HUES6 (cell line): ENCODE measurements around the gene HDAC8.

Experiments used
- H3K27ac ChIP-seq: 2 replicates; pipeline ENCODE4 v1.7.0; 2013; ENCODE audit warnings: low read depth, mild to moderate bottlenecking, low read length, inconsistent platforms
- H3K27me3 ChIP-seq: 2 replicates; pipeline ENCODE4 v1.6.1; 2013; ENCODE audit warnings: low read length; ENCODE audit not compliant: control insufficient read depth, insufficient read depth
- H3K36me3 ChIP-seq: 2 replicates; pipeline ENCODE4 v1.6.1; 2013; ENCODE audit warnings: low read length; ENCODE audit not compliant: control insufficient read depth, insufficient read depth
- H3K4me1 ChIP-seq: 2 replicates; pipeline ENCODE4 v1.6.1; 2013; ENCODE audit warnings: low read length; ENCODE audit not compliant: control insufficient read depth, insufficient read depth
- H3K4me3 ChIP-seq: 2 replicates; pipeline ENCODE4 v1.5.1; 2013; ENCODE audit warnings: low read depth, low read length
- H3K9ac ChIP-seq: one replicate; pipeline ENCODE4 v1.6.1; 2013; ENCODE audit warnings: mild to moderate bottlenecking, low read length
- H3K9me3 ChIP-seq: 2 replicates; pipeline ENCODE4 v1.6.1; 2013; ENCODE audit warnings: low read depth, low read length; ENCODE audit not compliant: control insufficient read depth, insufficient read depth

The HDAC8 gene

GRCh38 chrX:72477781-72478181, 94.9 kb downstream of the HDAC8 start:
- no peaks in the 10 kb centered on the region for H3K27me3 ChIP-seq
- H3K4me1 ChIP-seq, result peaks cover 22% of the 10 kb centered on the region
- no peak overlapping the region for H3K9ac ChIP-seq
- no peak overlapping the region for H3K4me3 ChIP-seq
- no peaks in the 10 kb centered on the region for H3K36me3 ChIP-seq
- no peak overlapping the region for H3K27ac ChIP-seq
- peaks cover 1% of the 10 kb centered on the region for H3K9me3 ChIP-seq

GRCh38 chrX:72477376-72477775, 95.3 kb downstream of the HDAC8 start:
- H3K27ac ChIP-seq, result no peak overlapping the region
- H3K4me3 ChIP-seq, result no peak overlapping the region
- H3K27me3 ChIP-seq, result no peaks in the 10 kb centered on the region
- no peaks in the 10 kb centered on the region for H3K36me3 ChIP-seq
- H3K9me3 ChIP-seq, result no peaks in the 10 kb centered on the region; the same call in 1 of the 2 replicates
- no peak overlapping the region for H3K9ac ChIP-seq
- H3K4me1 ChIP-seq, result peaks cover 22% of the 10 kb centered on the region

GRCh38 chrX:72475952-72476668, 96.5 kb downstream of the HDAC8 start:
- Histone ChIP-seq H3K36me3 (no peaks in the 10 kb centered on the region), H3K9ac (no peak overlapping the region), H3K9me3 (no peaks in the 10 kb centered on the region; the same call in 1 of the 2 replicates), H3K27me3 (no peaks in the 10 kb centered on the region), H3K4me1 (peaks cover 22% of the 10 kb centered on the region), H3K4me3 (no peak overlapping the region), H3K27ac (no peak overlapping the region)

- H3K9me3 ChIP-seq, result no peaks in the 10 kb centered on the region; the same call in 1 of the 2 replicates
- no peak overlapping the region for H3K9ac ChIP-seq
- H3K36me3 ChIP-seq, result no peaks in the 10 kb centered on the region
- peaks cover 22% of the 10 kb centered on the region for H3K4me1 ChIP-seq
- H3K4me3 ChIP-seq, result no peak overlapping the region
- H3K27me3 ChIP-seq, result no peaks in the 10 kb centered on the region
- H3K27ac ChIP-seq, result no peak overlapping the region; the same call in 1 of the 2 replicates
Measured at GRCh38 chrX:72475338-72475737, 97.3 kb downstream of the HDAC8 start.

GRCh38 chrX:72470532-72471223, 102.0 kb downstream of the HDAC8 start:
- Histone ChIP-seq H3K9ac (no peak overlapping the region), H3K4me1 (peaks cover 9% of the 10 kb centered on the region), H3K4me3 (no peak overlapping the region), H3K9me3 (no peaks in the 10 kb centered on the region; the same call in 1 of the 2 replicates), H3K27me3 (peaks cover 2% of the 10 kb centered on the region; the same call in 1 of the 2 replicates), H3K36me3 (no peaks in the 10 kb centered on the region), H3K27ac (no peak overlapping the region)

GRCh38 chrX:72470117-72470516, 102.5 kb downstream of the HDAC8 start:
- Histone ChIP-seq H3K4me1 (peaks cover 3% of the 10 kb centered on the region), H3K27ac (no peak overlapping the region), H3K9me3 (no peaks in the 10 kb centered on the region), H3K27me3 (peaks cover 2% of the 10 kb centered on the region; the same call in 1 of the 2 replicates), H3K9ac (no peak overlapping the region), H3K4me3 (no peak overlapping the region), H3K36me3 (no peaks in the 10 kb centered on the region)

GRCh38 chrX:72468607-72469006, 104.0 kb downstream of the HDAC8 start:
- Histone ChIP-seq H3K9ac (no peak overlapping the region), H3K4me3 (no peak overlapping the region), H3K4me1 (no peaks in the 10 kb centered on the region), H3K36me3 (peaks cover 8% of the 10 kb centered on the region; the same call in 1 of the 2 replicates), H3K27ac (no peak overlapping the region), H3K27me3 (peaks cover 2% of the 10 kb centered on the region; the same call in 1 of the 2 replicates), H3K9me3 (no peaks in the 10 kb centered on the region)

- peaks cover 2% of the 10 kb centered on the region; the same call in 1 of the 2 replicates for H3K27me3 ChIP-seq
- peaks cover 8% of the 10 kb centered on the region; the same call in 1 of the 2 replicates for H3K36me3 ChIP-seq
- no peaks in the 10 kb centered on the region for H3K9me3 ChIP-seq
- H3K9ac ChIP-seq, result no peak overlapping the region
- H3K4me1 ChIP-seq, result no peaks in the 10 kb centered on the region
- H3K4me3 ChIP-seq, result no peak overlapping the region
- H3K27ac ChIP-seq, result no peak overlapping the region
Measured at GRCh38 chrX:72467135-72467534, 105.5 kb downstream of the HDAC8 start.

- Histone ChIP-seq H3K27ac (no peak overlapping the region), H3K4me1 (no peaks in the 10 kb centered on the region), H3K36me3 (peaks cover 11% of the 10 kb centered on the region), H3K4me3 (no peak overlapping the region), H3K9ac (no peak overlapping the region), H3K27me3 (peaks cover 2% of the 10 kb centered on the region; the same call in 1 of the 2 replicates), H3K9me3 (no peaks in the 10 kb centered on the region)
Measured at GRCh38 chrX:72466493-72466892, 106.2 kb downstream of the HDAC8 start.

- no peak overlapping the region for H3K4me3 ChIP-seq
- H3K27ac ChIP-seq, result no peak overlapping the region
- no peaks in the 10 kb centered on the region for H3K9me3 ChIP-seq
- no peak overlapping the region for H3K9ac ChIP-seq
- peaks cover 11% of the 10 kb centered on the region for H3K36me3 ChIP-seq
- H3K4me1 ChIP-seq, result no peaks in the 10 kb centered on the region
- H3K27me3 ChIP-seq, result peaks cover 2% of the 10 kb centered on the region; the same call in 1 of the 2 replicates
Measured at GRCh38 chrX:72465889-72466288, 106.8 kb downstream of the HDAC8 start.

- H3K9ac ChIP-seq, result no peak overlapping the region
- H3K4me3 ChIP-seq, result no peak overlapping the region
- H3K27ac ChIP-seq, result no peak overlapping the region
- peaks cover 11% of the 10 kb centered on the region for H3K36me3 ChIP-seq
- H3K27me3 ChIP-seq, result peaks cover 2% of the 10 kb centered on the region; the same call in 1 of the 2 replicates
- no peaks in the 10 kb centered on the region for H3K4me1 ChIP-seq
- H3K9me3 ChIP-seq, result no peaks in the 10 kb centered on the region; the same call in 1 of the 2 replicates
Measured at GRCh38 chrX:72461766-72462165, 110.9 kb downstream of the HDAC8 start.
